GM18511 (cell line): ENCODE measurements around the gene ZNF780A.
A peak's percentile ranks its signal among the peaks of the same experiment; 100 is the strongest.
"Not testable (repeated sequence)": the region's sequence is repeated elsewhere in the genome, so short reads cannot be mapped to it uniquely, and the experiment has no call there.

Experiments
- ATAC-seq: cut with Tn5 transposase; IDR thresholded peaks from one replicate; pipeline ENCODE4 v1.9.1; 2021; ENCODE audit warnings: mild to moderate bottlenecking, moderate library complexity; ENCODE audit not compliant: unreplicated experiment

The ZNF780A gene

GRCh38 chr19:40090241-40091204 is at the start of gene ZNF780A:
Gene ZNF780A (minus strand): TSS chr19:40090943. CDS start chr19:40084753, 6,190 bp downstream.
- ATAC-seq: peak; percentile 85

DNA sequence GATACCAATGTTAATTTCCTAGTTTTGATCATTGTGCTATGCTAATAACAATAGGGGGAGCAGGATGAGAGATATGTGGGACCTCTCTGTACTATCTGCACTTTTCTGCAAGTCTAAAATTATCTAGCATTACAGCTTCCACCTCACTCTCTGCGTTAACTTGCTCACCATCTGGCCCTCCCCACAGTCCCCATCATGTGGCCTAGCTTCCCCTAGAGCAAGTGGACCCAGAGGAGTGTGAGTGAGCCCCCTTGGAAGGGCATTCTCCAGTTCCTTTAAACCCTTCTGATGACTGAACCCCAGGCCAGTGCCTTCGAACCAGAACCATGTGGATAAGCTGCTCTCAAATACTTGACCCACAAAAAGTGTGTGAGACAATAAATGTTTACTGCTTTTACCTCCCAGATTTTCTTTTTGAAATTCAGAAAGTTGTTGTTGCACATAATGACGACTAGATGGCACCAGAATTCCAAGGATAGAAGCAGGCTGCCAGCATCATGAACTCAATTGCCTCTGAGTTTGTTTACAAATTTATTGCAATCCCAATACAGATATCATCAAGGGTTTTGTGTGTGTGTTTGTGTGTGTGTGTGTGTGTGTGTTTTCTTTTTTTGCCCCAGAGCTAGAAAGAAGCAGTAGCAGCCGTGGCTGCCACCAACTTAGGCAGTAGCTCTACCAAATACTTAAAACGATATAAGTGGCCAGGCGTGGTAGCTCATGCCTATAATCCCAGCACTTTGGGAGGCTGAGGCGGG is 49.0 kb upstream of the ZNF780A start:
- no peak for ATAC-seq

GRCh38 chr19:40136818-40137217 is 46.1 kb upstream of the ZNF780A start:
- ATAC-seq: no peak

GRCh38 chr19:40134866-40135265 is 44.1 kb upstream of the ZNF780A start:
- ATAC-seq: no peak

GRCh38 chr19:40133491-40133890 is 42.7 kb upstream of the ZNF780A start:
- no peak for ATAC-seq

DNA sequence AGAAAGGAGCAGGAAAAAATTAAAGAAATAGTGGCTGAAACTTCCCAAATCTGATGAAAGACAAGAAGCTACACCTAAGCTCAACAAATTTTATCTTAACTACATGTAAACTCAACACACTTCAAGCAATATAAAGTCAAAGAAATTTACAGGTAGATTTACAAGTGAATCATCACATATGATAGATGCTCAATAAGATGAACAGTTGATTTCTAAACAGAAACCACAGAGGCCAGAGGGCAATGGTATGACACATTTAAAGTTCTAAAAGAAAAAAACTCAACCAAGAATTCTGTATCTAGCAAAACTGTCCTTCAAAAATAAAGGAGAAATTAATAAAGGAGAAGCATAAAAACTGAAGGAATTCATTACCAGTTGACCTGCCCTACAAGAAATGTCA is 39.3 kb upstream of the ZNF780A start:
- ATAC-seq: no peak

- ATAC-seq: no peak
Observed at GRCh38 chr19:40129425-40129824, 38.7 kb upstream of the ZNF780A start.

DNA sequence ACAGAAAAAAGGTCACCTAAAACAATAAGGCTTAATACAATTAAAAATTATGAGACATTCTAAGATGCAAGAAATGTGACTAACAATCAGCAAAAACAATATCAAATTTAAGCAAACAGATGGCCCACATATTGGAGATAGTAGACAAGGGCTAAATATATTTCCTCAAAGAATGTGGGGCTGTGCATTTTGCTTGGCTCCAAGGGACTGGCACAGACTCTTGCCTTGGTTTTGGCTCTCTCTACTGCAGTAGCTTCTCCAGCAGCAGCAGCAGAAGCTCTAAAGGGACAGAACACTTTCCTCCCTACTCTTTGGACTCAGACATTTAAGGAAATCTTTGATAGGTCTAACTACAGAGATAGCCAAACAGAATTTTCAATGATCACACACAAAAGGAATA is 38.2 kb upstream of the ZNF780A start:
- no peak for ATAC-seq

DNA sequence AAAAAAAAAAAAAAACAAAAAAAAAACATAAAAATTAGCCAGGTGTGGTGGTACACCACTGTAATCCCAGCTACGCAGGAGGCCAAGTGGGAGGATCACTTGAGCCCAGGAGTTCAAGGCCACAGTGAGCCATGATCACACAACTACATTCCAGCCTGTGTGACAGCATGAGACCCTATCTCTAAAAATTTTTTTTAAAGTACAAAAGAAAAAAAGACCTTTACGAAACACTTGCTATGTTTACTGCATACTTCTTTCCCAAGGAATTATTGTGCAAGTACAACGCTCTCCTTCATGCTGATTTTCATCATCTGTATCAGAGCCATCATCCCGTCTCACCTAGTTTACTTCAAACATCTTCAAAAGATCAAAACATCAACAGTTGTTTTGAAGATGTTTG is 28.6 kb upstream of the ZNF780A start:
- no peak for ATAC-seq

- ATAC-seq: not testable (repeated sequence)
Observed at GRCh38 chr19:40118638-40119037, 27.9 kb upstream of the ZNF780A start.

DNA sequence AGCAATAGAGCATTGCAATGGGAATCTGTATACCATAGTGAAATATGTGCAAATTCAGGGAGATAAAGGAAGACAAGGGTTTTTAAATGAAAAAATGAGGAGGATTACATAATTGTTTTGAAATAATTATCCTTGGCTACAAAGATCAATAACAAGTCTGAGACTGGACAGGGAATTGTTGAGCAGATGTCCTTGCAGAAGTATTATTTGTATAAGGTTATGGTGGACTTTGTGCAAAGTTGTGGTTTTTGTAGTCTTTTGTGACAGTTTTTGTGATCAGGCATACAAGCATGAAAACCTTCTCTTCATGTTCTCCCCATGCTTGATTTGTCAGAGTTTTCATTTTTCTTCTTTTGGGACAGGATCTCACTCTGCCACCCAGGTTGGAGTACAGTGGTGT is 25.3 kb upstream of the ZNF780A start:
- no peak for ATAC-seq

GRCh38 chr19:40114119-40114518 is 23.4 kb upstream of the ZNF780A start:
- ATAC-seq: not testable (repeated sequence)

- ATAC-seq: not testable (repeated sequence)
Observed at GRCh38 chr19:40112271-40112670, 21.5 kb upstream of the ZNF780A start.

- no peak for ATAC-seq
Observed at GRCh38 chr19:40110570-40110969, 19.8 kb upstream of the ZNF780A start.

GRCh38 chr19:40104754-40105153 is 14.0 kb upstream of the ZNF780A start:
- no peak for ATAC-seq

DNA sequence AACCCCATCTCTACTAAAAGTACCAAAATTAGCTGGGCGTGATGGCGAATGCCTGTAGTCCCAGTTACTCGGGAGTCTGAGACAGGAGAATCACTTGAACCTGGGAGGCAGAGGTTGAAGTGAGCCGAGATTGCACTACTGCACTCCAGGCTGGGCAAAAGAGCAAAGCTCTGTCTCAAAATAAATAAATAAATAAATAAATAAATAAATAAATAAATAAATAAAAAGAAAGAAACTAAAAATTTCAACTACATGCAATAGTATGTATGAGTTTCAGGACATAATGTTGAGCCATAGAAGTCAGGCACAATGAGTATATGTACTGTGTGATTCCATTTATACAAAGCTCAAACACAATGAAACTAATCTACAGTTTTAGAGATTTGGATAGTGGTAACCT is 12.9 kb upstream of the ZNF780A start:
- no peak for ATAC-seq

- ATAC-seq: no peak
Observed at GRCh38 chr19:40101813-40102212, 11.1 kb upstream of the ZNF780A start.

DNA sequence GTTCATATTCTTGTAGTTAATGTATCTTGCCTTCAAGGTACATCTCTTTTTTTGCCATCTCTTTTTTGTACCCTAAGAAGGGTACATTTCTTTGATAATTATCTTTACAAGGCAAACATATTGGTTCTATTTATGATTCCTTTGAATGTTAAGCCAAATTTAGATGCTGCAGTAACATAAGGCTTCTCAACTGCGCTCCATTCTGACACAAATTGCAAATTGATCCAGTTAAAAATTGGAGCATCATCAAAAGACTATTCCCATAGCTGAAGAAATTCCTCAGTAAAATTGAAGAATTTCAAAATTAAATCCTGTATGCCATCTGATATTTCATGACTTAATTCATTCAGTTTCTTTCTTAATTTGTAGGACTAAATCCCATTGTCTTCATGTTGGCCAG is 2.7 kb upstream of the ZNF780A start:
- ATAC-seq: no peak

GRCh38 chr19:40091205-40092129 is 724 bp upstream of the ZNF780A start:
- no peak for ATAC-seq

GRCh38 chr19:40089462-40089861 is 1.3 kb downstream of the ZNF780A start:
- ATAC-seq: no peak
